ENCODE measurements around the gene EZH2.

EZH2 gene

GRCh38 chr7:148761499-148762278 lies 122.4 kb downstream of the EZH2 start:
- DNase-seq (ENCODE audit: low read depth), result no peak

All from stimulated activated CD8-positive, alpha-beta memory T cell treated with anti-CD3 and anti-CD28 coated beads, Interleukin-15, amount 100 ng/mL, for 24 hours (primary cell).